ENCODE data around the gene ALG11. TPM values are rescaled to one million over a fixed set of nuclear protein-coding genes. Genes with fewer than 3 reads are reported as not detected.

ALG11 gene
- total RNA-seq, 1 experiment from 2014 or later = 22.6 TPM

DNA sequence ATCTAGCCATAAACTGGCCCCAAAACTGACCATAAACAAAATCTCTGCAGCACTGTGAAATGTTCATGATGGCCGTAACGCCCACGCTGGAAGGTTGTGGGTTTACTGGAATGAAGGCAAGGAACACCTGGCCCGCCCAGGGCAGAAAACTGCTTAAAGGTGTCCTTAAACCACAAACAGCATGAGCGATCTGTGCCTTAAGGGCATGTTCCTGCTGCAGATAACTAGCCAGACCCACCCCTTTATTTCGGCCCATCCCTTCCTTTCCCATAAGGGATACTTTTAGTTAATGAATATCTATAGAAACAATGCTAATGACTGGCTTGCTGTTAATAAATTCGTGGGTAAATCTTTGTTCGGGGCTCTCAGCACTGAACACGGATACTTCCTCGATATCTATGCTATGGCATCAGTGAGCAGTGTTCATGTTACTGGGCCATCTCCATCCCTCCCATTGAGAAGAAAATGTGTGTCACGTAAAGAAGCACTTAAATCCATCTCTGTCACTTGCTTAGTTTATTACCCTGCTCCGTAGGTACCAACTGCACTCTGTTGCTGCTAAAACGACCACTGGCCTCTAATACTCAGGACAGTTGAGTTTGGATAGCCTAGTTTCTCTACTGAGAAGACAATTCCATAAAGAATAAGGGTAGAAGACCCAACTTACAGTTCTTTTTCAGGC lies 6.2 kb upstream of the ALG11 start:
- BruUV-seq (replicated peaks) = no TSS peak
- no peaks in the 10 kb centered on the region for H3K27me3 ChIP-seq (ENCODE audit: insufficient read depth, low read length)
- H3K36me3 ChIP-seq (ENCODE audit: control insufficient read depth in 1 of 2, insufficient read depth in 2 of 2, low read length in 2 of 2) = no peaks in the 10 kb centered on the region
- H3K27ac ChIP-seq (ENCODE audit: low read depth, low read length) = no peak overlapping the region
- no peak overlapping the region for H3K4me3 ChIP-seq (replicated peaks in 1 of 2; ENCODE audit: low read depth in 1 of 2, low read length in 2 of 2)
- H3K9me3 ChIP-seq (ENCODE audit: control insufficient read depth in 1 of 2, insufficient read depth in 1 of 2, low read depth in 1 of 2, low read length in 2 of 2) = no peaks in the 10 kb centered on the region
- no peak for DNase-seq (ENCODE audit: low read depth, low spot score)
- ChIA-PET CTCF (no interaction called here), POLR2A (no interaction called here), RAD21 (ENCODE audit: low non-redundant PET in 1 of 2, low total read pairs in 2 of 2, uncharacterized antibody in 2 of 2, unreplicated experiment in 2 of 2) (no interaction called here)
- H3K79me2 ChIP-seq (ENCODE audit: insufficient read depth, low read length) = no peaks in the 10 kb centered on the region
- intact Hi-C loops (cut with micrococcal nuclease) = no loop called here
- no peak overlapping the region for H2AFZ ChIP-seq (ENCODE audit: low read depth, low read length, poor library complexity, severe bottlenecking)
- no peaks in the 10 kb centered on the region for H4K20me1 ChIP-seq (ENCODE audit: insufficient read depth)
- no peak overlapping the region for H3K4me2 ChIP-seq (ENCODE audit: low read length)
- peaks cover 3% of the 10 kb centered on the region in 2 experiments for H3K4me1 ChIP-seq (ENCODE audit: control insufficient read depth in 1 of 2, insufficient read depth in 2 of 2, low read length in 2 of 2)
- TF ChIP-seq SIN3A (IDR thresholded peaks at IDR 0.05; ENCODE audit: low read depth) (no peak), ZFX (IDR thresholded peaks at IDR 0.05) (no peak), SRF (IDR thresholded peaks at IDR 0.05; ENCODE audit: low read depth) (no peak)
- no peak overlapping the region for H3K9ac ChIP-seq (ENCODE audit: low read length)
- no peak for ATAC-seq
- no peaks in the 10 kb centered on the region for H3K9me2 ChIP-seq (ENCODE audit: insufficient read depth)

DNA sequence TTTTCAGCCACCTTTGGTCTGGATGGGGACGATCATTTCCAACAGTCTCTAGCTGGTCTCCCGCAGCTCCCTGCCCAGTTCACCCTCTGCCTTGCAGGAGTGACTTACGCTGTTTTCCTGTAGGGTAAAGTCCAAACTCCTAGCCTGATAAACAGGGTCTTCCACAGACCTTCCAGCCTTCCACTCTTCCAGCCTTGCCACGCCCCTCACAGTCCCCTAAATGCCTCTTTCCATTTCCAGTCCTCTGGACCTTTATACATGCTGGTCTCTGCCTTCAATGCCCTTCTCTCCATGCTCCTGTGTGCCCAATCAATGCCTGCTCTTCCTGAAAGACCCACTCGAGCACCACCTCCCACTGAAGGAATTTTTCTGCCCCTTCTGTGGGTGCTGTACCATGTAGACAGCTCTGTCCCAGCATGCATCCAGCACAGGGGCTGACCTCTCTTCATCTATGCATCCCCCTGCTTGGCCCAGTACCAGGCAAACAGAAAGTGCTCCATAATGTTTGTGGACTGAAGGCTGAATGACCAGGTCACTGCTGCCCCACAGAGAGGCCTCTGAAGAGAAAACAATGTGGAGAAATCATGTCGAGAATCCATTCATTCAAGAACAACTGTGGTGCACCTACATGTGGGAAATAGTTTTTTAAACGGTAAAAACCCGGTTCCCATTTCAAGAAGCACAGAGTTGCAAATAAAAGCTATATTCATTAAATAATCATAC lies 5.5 kb upstream of the ALG11 start:
- intact Hi-C loops (cut with micrococcal nuclease) = no loop called here
- no peak overlapping the region for H3K4me3 ChIP-seq (replicated peaks in 1 of 2; ENCODE audit: low read depth in 1 of 2, low read length in 2 of 2)
- no peaks in the 10 kb centered on the region for H3K79me2 ChIP-seq (ENCODE audit: insufficient read depth, low read length)
- no peaks in the 10 kb centered on the region for H4K20me1 ChIP-seq (ENCODE audit: insufficient read depth)
- H2AFZ ChIP-seq (ENCODE audit: low read depth, low read length, poor library complexity, severe bottlenecking) = no peak overlapping the region
- no peaks in the 10 kb centered on the region for H3K36me3 ChIP-seq (ENCODE audit: control insufficient read depth in 1 of 2, insufficient read depth in 2 of 2, low read length in 2 of 2)
- no peak for DNase-seq (ENCODE audit: low read depth, low spot score)
- no TSS peak for BruUV-seq (replicated peaks)
- CTCF ChIA-PET = no interaction called here
- TF ChIP-seq POLR2AphosphoS5 (IDR thresholded peaks at IDR 0.05; ENCODE audit: low read depth, low read length) (no peak), POLR2A (IDR thresholded peaks at IDR 0.05; ENCODE audit: borderline replicate concordance, extremely low read depth, insufficient read depth, insufficient read length) (no peak), CBX3 (IDR thresholded peaks at IDR 0.05; ENCODE audit: low read depth) (no peak), ELF1 (IDR thresholded peaks at IDR 0.05; ENCODE audit: borderline replicate concordance, low read depth) (no peak), EZH2 (IDR thresholded peaks at IDR 0.05) (no peak), SRF (IDR thresholded peaks at IDR 0.05; ENCODE audit: low read depth) (no peak), CEBPB (IDR thresholded peaks at IDR 0.05; ENCODE audit: low read depth) (no peak), EZH2phosphoT487 (IDR thresholded peaks at IDR 0.05; ENCODE audit: borderline replicate concordance) (no peak), SP1 (IDR thresholded peaks at IDR 0.05; ENCODE audit: low read depth) (no peak)
- TF ChIP-seq, protein P1, sequence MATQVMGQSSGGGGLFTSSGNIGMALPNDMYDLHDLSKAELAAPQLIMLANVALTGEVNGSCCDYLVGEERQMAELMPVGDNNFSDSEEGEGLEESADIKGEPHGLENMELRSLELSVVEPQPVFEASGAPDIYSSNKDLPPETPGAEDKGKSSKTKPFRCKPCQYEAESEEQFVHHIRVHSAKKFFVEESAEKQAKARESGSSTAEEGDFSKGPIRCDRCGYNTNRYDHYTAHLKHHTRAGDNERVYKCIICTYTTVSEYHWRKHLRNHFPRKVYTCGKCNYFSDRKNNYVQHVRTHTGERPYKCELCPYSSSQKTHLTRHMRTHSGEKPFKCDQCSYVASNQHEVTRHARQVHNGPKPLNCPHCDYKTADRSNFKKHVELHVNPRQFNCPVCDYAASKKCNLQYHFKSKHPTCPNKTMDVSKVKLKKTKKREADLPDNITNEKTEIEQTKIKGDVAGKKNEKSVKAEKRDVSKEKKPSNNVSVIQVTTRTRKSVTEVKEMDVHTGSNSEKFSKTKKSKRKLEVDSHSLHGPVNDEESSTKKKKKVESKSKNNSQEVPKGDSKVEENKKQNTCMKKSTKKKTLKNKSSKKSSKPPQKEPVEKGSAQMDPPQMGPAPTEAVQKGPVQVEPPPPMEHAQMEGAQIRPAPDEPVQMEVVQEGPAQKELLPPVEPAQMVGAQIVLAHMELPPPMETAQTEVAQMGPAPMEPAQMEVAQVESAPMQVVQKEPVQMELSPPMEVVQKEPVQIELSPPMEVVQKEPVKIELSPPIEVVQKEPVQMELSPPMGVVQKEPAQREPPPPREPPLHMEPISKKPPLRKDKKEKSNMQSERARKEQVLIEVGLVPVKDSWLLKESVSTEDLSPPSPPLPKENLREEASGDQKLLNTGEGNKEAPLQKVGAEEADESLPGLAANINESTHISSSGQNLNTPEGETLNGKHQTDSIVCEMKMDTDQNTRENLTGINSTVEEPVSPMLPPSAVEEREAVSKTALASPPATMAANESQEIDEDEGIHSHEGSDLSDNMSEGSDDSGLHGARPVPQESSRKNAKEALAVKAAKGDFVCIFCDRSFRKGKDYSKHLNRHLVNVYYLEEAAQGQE (IDR thresholded peaks at IDR 0.05; ENCODE audit: low read depth) = no peak
- TF ChIP-seq, protein P2, sequence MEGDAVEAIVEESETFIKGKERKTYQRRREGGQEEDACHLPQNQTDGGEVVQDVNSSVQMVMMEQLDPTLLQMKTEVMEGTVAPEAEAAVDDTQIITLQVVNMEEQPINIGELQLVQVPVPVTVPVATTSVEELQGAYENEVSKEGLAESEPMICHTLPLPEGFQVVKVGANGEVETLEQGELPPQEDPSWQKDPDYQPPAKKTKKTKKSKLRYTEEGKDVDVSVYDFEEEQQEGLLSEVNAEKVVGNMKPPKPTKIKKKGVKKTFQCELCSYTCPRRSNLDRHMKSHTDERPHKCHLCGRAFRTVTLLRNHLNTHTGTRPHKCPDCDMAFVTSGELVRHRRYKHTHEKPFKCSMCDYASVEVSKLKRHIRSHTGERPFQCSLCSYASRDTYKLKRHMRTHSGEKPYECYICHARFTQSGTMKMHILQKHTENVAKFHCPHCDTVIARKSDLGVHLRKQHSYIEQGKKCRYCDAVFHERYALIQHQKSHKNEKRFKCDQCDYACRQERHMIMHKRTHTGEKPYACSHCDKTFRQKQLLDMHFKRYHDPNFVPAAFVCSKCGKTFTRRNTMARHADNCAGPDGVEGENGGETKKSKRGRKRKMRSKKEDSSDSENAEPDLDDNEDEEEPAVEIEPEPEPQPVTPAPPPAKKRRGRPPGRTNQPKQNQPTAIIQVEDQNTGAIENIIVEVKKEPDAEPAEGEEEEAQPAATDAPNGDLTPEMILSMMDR (IDR thresholded peaks at IDR 0.05 in 2 of 3, conservative IDR thresholded peaks at IDR 0.05 in 1 of 3; ENCODE audit: borderline replicate concordance in 1 of 3, insufficient read depth in 1 of 3, low read depth in 2 of 3, low read length in 2 of 3) = no peak
- no peak for ATAC-seq
- no peak overlapping the region for H3K4me2 ChIP-seq (ENCODE audit: low read length)
- H3K4me1 ChIP-seq (ENCODE audit: control insufficient read depth in 1 of 2, insufficient read depth in 2 of 2, low read length in 2 of 2) = peaks cover 4 to 6% of the 10 kb centered on the region in 2 experiments
- POLR2A ChIA-PET = no interaction called here
- H3K27me3 ChIP-seq (ENCODE audit: insufficient read depth, low read length) = no peaks in the 10 kb centered on the region
- no peak overlapping the region for H3K9ac ChIP-seq (ENCODE audit: low read length)
- no peak overlapping the region for H3K27ac ChIP-seq (ENCODE audit: low read depth, low read length)
- H3K9me2 ChIP-seq (ENCODE audit: insufficient read depth) = no peaks in the 10 kb centered on the region
- no peaks in the 10 kb centered on the region for H3K9me3 ChIP-seq (ENCODE audit: control insufficient read depth in 1 of 2, insufficient read depth in 1 of 2, low read depth in 1 of 2, low read length in 2 of 2)
- RAD21 ChIA-PET (ENCODE audit: low non-redundant PET in 1 of 2, low total read pairs in 2 of 2, uncharacterized antibody in 2 of 2, unreplicated experiment in 2 of 2) = no interaction called here

Measured in HCT116 (cell line).